Smooth muscle cell of the brain vasculature (primary cell): ENCODE data around the gene KLK3.
"Not testable (repeated sequence)": the region's sequence is repeated elsewhere in the genome, so short reads cannot be mapped to it uniquely, and the experiment has no call there.

Experiments used
- DNase-seq: peaks from one replicate; pipeline ENCODE4 v3.0.0-alpha.2; 2012; ENCODE audit warnings: low read depth, low spot score

The KLK3 gene

DNA sequence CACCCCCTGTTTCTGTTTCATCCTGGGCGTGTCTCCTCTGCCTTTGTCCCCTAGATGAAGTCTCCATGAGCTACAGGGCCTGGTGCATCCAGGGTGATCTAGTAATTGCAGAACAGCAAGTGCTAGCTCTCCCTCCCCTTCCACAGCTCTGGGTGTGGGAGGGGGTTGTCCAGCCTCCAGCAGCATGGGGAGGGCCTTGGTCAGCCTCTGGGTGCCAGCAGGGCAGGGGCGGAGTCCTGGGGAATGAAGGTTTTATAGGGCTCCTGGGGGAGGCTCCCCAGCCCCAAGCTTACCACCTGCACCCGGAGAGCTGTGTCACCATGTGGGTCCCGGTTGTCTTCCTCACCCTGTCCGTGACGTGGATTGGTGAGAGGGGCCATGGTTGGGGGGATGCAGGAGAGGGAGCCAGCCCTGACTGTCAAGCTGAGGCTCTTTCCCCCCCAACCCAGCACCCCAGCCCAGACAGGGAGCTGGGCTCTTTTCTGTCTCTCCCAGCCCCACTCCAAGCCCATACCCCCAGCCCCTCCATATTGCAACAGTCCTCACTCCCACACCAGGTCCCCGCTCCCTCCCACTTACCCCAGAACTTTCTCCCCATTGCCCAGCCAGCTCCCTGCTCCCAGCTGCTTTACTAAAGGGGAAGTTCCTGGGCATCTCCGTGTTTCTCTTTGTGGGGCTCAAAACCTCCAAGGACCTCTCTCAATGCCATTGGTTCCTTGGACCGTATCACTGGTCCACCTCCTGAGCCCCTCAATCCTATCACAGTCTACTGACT is at the start of gene KLK3:
Gene KLK3 (plus strand): TSS at position 280 of the 775 bp plus-strand sequence. CDS start 41 bp downstream, at position 321.
- DNase-seq, result no peak

DNA sequence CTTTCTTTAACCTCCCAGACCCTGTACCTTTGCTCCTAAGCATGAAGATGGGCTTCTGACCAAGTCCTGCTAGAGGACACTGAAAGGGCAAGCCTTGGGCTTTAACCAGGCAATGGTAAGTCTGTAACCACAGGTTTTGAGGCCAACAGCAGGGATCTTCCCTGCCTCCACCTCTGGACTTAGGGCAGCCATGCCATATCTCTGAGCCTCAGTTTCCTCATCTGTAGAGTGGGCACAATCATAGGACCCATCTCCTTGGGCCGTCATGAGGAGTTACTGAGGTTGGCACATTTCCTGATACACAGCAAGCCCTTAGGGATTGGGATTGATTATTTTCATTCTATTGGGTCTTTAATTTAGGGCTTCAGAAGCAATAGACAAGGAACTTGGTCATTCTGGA is 45.9 kb upstream of the KLK3 start:
- DNase-seq, result no peak

DNA sequence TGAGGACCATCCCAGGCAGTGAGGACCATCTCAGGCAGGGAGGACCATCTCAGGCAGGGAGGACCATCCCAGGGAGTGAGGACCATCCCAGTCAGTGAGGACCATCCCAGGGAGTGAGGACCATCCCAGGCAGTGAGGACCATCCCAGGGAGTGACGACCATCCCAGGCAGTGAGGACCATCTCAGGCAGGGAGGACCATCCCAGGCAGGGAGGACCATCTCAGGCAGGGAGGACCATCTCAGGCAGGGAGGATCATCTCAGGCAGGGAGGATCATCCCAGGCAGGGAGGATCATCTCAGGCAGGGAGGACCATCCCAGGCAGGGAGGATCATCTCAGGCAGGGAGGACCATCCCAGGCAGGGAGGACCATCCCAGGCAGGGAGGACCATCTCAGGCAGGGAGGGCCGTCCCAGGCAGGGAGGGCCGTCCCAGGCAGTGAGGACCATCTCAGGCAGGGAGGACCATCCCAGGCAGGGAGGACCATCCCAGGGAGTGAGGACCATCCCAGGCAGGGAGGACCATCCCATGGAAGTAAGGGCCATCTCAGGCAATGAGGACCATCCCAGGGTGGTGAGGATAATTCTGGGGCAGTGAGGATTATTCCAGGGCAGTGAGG is 43.0 kb upstream of the KLK3 start:
- not testable (repeated sequence) for DNase-seq

DNA sequence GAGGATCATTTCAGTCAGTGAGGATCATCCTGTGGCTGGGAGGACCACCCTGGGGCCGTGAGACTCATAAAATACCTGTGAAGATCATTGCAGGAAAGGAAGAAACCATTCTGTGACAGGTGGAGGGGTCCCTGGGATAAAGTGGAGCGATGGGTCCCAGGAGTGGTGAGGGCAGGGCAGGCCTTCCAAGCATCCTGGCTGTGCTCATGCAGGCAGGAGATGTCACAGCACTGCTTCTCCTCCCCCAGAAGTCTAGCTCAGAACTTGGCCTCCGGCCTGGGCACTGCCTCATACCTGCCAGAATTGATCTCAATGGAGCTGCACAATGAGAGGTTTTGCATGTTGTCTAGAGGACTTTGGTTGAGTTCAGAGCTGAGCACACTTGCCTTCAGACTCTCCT is 42.2 kb upstream of the KLK3 start:
- no peak for DNase-seq

DNA sequence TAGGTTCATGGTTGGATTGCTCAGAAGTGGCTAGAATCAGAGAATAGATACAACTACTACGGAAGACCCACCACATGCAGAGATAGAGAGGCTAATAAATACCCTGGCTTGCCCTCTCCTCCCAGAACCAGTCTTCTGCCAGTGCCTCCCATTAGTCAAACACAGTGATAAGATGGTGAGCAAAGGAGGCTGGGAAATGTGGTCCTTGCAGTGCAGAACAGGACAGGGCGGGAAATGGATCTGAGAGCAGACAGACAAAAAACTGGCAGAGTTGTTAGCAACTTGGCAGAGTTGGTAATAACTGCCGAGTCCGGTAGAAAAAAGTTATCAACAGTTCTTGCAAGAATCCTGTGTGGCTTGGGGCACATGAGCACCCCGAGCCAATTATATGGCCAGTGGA is 39.8 kb upstream of the KLK3 start:
- DNase-seq, result no peak

DNA sequence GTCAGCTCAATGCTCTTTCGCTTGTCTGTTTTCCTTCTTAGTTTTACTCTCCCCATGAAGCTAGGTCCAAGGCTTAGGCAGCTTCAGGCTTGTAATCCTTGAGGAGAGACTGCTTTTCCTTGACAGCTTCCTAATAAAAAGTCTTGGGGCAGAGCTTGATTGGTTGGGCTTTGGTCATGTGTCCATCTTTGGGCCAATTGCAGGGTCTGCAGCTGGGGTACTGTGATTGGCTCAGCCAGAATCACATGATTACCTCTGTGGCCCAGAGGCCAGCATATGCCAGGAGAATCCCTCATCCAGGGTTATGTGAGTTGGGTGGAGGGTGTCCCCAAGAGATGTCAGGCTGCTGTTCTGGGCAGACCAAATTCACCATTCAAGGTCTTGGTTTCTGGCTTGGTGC is 39.3 kb upstream of the KLK3 start:
- DNase-seq, result no peak

DNA sequence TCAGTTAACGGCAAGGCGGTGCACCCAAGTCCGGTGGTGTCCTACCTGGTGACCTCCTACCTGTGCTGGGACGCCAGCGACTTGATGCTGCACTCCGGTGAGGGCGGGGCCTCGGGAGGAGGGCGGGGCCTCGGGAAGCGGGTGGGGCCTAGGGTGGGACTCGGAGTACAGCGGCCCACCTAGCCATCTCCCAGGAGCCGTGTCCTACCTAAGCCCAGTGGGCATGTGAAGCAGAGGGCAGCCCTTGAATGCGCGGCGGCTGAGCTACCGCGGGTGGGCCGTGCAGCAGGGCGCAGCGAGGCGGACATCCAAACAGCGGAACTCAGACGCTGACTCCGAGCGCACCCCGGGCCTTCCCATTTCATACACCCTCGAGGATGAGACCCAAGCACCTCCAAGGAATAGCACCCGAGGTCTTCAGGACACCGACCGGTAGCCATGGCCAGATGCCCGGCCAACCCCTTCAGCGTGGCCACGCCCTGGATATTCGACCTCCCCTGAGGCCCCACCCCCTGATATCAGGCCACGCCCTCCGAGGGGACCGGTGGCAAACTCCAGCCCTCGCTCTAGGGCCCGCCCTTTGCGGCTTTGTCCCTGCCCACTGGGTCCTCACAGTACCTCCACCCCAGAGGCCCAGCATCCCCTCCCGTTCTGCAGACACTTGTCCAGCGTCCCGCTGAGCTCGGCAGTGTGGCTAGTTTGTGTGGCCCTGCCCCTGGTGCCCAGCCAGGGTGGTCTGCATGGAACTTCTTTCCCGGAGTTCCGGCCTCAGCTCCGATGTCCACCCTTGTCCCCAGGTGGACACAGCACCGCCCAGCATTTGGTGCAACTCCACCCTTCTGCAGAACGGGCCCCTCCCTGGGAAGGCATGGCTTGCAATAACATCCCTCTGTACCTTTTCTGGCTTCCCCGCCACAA is 36.5 kb upstream of the KLK3 start:
- no peak for DNase-seq

DNA sequence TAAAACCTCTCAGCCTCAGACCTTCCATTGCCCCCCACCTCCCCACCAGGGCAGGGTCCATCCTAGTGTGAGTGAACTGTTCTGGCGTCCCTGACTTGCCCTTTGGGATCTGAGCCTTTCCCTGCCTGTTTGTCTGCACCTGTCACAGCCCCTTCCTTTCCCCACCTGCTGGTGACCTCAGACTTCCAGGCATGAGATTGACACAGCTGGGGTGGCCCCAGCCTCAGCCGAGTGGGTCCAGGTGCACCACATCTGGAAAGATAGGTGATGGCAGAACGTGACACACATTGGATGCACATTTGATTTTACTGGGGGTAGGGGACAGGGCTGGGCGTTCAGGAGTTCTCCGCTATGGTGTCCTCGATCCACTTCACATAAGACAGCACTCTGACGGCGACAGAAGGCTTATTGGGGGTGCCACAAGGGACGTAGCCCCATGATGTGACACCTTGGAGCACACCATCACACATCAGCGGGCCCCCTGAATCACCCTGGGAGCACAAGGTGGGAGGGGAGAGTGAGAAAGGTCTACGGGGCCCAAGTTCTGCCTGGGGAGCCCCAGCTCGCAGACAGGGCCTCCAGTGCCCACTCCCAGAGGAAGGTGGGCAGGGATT is 35.7 kb upstream of the KLK3 start:
- no peak for DNase-seq

DNA sequence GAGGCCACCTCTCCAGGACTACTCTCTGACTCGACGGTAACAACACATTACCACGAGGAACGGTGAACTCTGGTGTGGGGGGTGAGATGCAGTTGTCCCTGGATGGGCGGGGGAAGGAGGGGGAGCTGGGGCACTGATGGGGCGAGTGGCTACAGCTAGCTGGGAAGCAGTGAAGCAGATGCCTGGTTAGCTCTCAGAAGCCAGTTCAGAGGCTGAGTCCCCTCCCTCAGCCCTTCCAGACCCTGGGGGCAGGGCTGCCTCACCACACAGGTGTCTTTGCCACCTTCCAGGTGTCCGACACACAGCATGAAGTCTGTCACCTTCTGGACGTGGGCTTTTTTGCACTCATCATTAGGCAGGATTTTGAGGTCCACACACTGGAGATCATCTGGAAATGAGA is 35.1 kb upstream of the KLK3 start:
- DNase-seq, result no peak

DNA sequence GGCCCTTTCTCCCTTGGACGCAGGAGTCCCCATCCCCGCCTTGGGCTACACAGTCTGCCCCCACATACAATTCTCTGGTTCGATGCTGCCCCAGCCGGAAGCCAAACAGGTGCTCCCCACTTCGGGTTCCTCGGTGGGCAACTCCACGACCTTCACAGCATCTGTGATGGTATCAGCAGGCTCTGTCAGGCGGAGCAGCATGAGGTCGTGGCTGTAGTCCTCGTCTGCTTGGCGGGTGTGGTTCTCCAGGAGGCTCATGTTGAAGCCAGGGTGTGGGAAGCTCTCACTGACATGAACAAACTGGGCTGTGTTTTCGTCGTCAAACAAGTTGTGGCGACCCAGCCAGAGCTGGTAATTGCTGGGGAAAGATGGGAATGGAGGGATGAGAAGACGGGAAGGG is 34.6 kb upstream of the KLK3 start:
- DNase-seq, result no peak

DNA sequence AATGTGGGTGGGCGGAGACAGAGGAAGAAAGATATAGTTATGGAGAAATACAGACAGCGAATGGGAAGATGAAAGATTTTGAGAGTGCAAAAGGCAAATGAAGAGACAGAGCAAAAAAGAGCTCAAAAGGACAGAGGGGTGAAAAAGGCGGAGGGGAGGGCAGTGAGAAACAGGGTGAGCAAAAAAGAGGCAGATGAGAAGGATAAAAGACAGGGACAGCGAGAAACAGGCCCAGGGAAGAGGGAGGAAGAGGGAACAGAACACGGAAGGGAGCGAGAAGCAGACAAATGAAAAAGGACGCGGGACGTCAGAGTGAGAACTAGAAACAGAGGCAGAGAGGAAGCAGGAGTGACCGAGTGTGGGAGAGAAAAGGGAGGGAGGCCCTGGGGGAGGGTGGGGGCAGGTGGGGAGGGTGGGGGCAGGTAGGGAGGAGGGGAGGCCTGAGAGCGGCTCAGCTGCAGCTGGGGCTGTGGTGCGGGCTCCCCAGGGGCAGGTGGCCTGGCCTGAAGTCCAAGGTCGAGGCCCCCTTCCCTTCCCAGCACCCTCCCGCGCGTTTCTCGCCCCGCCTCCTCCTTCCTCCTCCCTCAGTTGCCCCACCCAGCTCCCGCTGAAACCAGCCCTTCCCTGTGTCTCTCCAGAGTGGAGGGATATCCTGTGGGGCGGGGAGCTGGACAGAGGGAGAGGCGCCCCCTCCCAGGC is 34.0 kb upstream of the KLK3 start:
- DNase-seq, result no peak

DNA sequence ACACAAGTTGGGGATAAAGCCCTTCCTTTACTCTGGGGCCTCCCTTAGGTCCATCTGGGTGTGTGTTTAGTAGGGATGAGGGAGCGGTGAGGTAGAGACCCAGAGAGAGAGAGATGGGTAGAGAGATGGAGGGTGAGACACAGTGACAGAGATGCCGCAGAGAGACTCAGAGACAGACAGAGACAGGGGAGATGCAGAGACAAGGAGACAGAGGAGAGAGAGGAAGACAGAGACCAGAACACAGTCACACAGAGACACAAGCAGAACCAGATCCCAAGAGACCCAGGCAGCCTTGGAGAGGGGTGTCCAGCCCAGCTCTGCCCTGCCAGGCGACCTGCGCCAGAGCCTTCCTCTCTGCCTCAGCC is 33.5 kb upstream of the KLK3 start:
- DNase-seq, result no peak

DNA sequence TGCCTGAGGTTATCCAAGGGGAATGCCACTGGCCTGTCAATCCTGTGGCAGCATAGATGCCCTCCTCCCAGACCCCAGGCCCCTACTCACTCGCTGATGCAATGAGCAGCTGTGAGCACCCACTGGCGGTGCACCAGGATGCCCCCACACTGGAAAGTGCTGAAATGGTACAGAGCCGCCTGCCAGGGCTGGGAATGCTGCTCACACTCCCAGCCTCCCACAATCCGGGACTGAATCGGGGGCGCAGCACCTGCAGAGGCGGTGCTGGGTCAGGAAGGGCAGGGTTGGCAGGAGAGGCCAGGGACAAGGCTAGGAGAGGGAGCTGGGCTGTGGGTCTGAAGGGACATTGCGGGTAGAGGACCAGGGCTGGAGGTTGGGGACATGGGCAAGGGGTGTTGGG is 33.1 kb upstream of the KLK3 start:
- no peak for DNase-seq

DNA sequence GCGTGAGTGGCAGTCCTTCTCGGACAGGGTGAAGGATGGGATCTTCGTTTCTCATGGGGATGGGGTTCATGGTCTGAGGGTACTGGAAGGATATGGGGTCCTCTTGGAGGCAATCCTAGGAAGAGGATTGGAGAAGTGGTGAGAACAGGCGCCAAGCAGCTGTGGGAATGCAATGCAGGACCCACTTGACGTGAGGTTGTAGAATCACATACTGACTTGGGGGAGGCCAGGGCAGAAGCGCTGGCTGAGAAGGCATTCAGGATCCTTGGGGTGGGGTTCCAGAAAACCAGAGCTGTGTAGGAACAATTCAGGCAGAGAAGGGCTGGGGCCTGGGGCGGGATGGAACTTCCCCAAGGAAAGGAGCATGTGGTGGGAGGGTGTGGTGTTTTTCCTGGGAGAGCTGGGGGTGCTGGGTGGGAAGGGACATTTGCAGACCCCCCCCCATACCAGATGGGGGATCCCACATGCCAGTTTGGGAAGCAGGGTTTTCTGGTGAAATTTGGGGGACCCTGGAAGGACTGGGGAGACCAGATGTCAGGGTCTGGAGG is 32.0 kb upstream of the KLK3 start:
- DNase-seq, result no peak

DNA sequence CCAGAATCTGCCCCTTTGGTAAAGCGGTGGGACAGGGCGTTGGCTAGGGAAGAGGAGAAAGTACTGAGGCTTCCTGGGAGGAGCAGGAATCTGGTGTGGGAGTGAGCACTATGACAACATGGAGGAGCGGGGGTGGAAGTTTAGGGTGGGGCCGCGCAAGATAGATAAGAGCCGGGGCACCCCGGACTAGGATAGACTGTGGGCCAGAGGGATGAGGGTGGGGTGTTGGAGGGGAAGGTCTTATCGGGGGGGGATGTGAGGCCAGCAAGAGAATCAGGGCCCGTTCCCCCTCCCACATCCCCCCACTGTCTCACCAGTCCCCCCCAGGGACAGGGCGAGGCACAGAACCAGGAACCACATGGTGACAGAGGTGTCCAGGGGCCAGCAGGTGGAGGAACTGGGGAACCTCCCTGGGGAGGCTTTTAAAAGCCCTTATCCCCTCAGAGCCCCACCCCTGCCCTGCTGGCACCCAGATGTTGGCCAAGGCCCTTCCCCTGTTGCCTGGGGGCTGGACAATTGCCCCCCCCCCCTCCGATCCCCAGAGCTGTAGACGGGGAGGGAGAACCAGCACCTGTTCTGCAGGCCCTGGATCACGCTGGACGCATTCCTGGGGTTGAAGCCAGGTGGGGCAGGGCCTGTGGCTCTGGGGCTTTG is 31.2 kb upstream of the KLK3 start, which contains the start of gene KLK1:
Gene KLK1 (minus strand): TSS at position 399 of the 654 bp plus-strand sequence. CDS start 39 bp downstream, at position 360.
- no peak for DNase-seq

DNA sequence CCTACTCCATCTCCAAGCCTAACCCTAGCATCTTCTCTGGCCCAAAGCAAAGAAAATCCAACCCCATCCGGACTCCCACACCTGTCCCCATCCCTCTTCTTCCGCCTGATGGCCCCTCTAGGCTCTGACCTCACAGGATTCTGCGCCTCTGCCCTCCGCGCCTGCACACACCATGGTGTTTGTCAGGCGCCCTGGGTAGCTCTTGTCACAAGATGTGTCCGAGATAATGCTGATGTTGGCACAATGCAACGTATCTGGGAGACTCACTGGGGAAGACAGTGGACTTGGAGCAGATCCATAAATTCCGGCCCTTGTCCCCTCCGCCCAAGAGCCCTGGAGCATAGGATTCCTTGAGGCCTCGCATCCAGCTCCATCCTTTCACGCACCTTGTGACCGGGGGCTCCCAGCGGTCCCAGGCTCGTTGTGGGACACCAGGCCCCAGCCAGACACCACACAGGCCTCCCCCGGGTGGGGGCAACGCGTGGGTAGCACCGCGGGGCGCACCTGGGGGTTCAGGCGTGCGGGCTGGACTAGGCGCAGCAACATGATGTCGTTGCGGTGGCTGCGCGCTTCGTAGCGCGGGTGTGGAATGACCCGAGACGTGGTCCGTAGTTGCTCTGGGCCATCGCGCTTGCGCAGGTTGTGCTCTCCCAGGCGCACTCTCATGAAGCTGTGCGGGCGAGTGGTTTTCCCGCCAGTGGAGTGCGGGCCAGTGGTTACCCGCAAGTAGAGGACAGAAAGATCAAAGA is 28.0 kb upstream of the KLK3 start:
- DNase-seq, result no peak

DNA sequence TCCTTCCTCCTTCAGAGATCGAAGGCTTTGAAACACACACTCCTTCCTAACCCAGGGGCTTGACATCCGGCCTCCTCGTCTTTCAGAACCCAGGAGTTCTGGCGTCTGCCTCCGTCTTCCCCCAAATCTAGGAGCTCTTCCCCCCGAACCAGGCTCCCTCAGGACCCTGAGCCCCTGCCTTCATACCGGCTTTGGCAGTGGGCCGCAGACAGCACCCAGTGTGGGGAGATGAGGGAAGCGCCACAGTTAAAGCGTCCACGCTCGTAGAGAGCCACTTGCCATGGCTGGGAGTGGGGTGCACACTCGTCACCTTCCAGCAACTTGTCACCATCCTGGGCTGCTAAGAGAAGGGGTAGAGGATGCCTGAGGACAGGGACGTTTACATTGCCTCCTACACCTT is 27.2 kb upstream of the KLK3 start:
- DNase-seq, result no peak

DNA sequence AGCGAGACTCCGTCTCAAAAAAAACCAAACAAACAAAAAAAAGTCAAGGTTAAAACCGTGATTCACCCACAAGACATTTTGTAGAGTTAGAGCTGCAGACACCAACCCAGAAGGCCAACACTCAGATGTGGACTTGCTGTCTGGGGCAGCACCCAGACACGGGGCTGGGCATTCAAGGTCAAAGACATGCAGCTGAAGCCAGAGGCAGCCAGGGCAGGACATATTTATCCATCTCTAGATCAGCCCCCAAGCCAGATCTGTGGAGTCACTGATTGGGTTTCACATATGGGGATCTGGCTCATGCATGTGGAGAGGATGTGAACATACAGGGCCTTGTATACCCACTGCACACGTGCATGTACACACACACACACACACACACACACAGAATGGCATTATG is 24.9 kb upstream of the KLK3 start:
- DNase-seq, result no peak

DNA sequence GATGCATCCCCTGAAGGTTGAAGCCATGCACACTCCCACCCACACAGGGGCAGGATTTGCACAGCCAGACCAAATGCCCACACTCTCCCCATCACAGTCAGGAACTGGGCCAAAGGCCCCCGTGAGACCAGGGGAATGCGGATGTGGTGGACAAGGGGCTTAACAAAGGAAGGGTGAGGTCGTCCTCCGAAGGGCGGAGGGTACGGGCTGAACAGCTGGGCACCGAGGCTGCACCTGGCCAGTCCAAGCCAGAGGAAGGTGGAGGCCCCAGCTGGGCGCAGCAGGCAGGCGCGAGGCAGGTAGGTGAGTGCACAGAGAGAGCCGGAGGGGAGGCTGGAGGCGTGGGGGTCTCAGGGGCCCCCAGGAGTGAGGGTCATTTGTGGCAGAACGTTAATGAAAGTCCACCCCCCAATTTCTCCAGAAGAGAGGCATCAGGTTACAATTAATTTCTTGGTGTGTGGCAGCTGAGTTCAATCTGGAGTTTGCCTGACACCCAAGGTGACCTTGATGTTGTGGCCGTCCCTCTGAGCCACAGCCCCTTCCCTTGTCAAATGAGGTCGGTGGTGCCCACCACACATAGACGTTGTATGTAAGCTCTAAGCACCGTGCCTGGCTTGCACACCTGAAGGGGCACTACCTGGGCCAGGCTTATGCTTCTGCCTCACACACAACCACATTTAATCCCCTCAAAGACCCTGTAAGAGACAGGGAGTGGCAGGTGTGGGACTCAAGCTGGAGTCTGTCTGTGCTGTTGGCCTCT is 24.3 kb upstream of the KLK3 start:
- DNase-seq, result no peak
